Transverse colon (tissue), 4 donors: ENCODE measurements around the gene ASXL2. TPM values are rescaled to one million over a fixed set of nuclear protein-coding genes. Genes with fewer than 3 reads are reported as not detected.
"Not testable (repeated sequence)": the region's sequence is repeated elsewhere in the genome, so short reads cannot be mapped to it uniquely, and the experiment has no call there.

ENCODE experiments used
- DNase-seq: peaks from one replicate; pipeline ENCODE4 v3.0.0-alpha.2; 2019
- H3K27ac ChIP-seq, 4 donors: fragments of 200-600 bp; sonication (generic); 2 replicates each; pipeline ENCODE4 v1.5.1; 2016 to 2018; ENCODE audit warnings: inconsistent platforms in 4 of 4
- H3K27me3 ChIP-seq: fragments of 200-600 bp; sonication (generic); 2 replicates; pipeline ENCODE4 v1.5.1; 2017; ENCODE audit warnings: inconsistent platforms
- H3K36me3 ChIP-seq, 4 donors: fragments of 200-600 bp; sonication (generic); 2 replicates each; pipeline ENCODE4 v1.5.1; 2017 to 2019; ENCODE audit warnings: inconsistent platforms in 4 of 4
- H3K4me1 ChIP-seq, 4 donors: fragments of 200-600 bp; sonication (generic); 2 replicates each; pipeline ENCODE4 v1.5.1; 2017 to 2020; ENCODE audit warnings: inconsistent platforms in 4 of 4
- H3K4me3 ChIP-seq, 4 donors: fragments of 200-600 bp; sonication (generic); 1 replicate in 1 of 4; 2 replicates in 3 of 4; pipeline versions ENCODE4 v1.5.1 to v1.6.1; 2017 to 2019; ENCODE audit warnings: inconsistent platforms in 4 of 4
- H3K9me3 ChIP-seq, 2 donors: fragments of 200-600 bp; sonication (generic); 2 replicates each; pipeline ENCODE4 v1.5.1; 2017 to 2019; ENCODE audit warnings: inconsistent platforms in 2 of 2
- CTCF ChIP-seq, 5 experiments: fragments of 200-600 bp in 3 of 5; fragments of 450-650 bp in 2 of 5; sonication (generic) in 3 of 5; IDR thresholded peaks; 1 replicate in 2 of 5; 2 replicates in 3 of 5; pipeline ENCODE4 v1.5.1; 2016 to 2017; ENCODE audit warnings: antibody characterized with exemption in 5 of 5, inconsistent platforms in 3 of 5, mild to moderate bottlenecking in 2 of 5, moderate library complexity in 1 of 5
- EP300 ChIP-seq: sonication (generic); formaldehyde crosslinking; IDR thresholded peaks from one replicate; pipeline ENCODE4 v1.6.1; 2017; ENCODE audit warnings: antibody characterized with exemption, low read depth
- POLR2A ChIP-seq: fragments of 450-650 bp; IDR thresholded peaks from one replicate; pipeline ENCODE4 v1.6.1; 2016; ENCODE audit warnings: antibody characterized with exemption, mild to moderate bottlenecking, moderate library complexity
- POLR2AphosphoS5 ChIP-seq, 3 donors: sonication (generic); formaldehyde crosslinking; IDR thresholded peaks; one replicate each; pipeline ENCODE4 v1.6.1; 2016; ENCODE audit warnings: antibody characterized with exemption in 3 of 3
- WGBS, 2 donors: methylation state at CpG; one replicate each; pipeline ENCODE4 v1.1.5; 2018; ENCODE audit warnings: low coverage in 1 of 2; 5-methylcytosine and 5-hydroxymethylcytosine counted together
- in situ Hi-C, 4 donors: fragments of 200-750 bp; cut with MboI; loops; one replicate each; pipeline versions ENCODE4 v1.15.0 to v1.15.1; 2017; ENCODE audit warnings: low sequenced_read_pairs in 3 of 4, low pct_ligation_motif_present in 1 of 4, low pct_unique_long_range_greater_than_20kb in 1 of 4
- intact Hi-C: fragments of 100-400 bp; cut with DNase I; formaldehyde crosslinking; loops from one replicate; pipeline ENCODE4 v1.15.1; 2023; ENCODE audit warnings: low total_unique reads
- total RNA-seq, 4 donors: library from RNA; depleted of rRNA; stranded (reverse); fragments of >200 nt; gene quantifications; one replicate each; pipeline ENCODE4 v1.1.0, GENCODE V29; 2016

ASXL2 gene
- total RNA-seq, 4 donors from 2014 or later = 17.3 to 36.6 (median 23.3) TPM

- no peaks in the 10 kb centered on the region for H3K27me3 ChIP-seq
- TF ChIP-seq EP300 = no peak
- TF ChIP-seq POLR2AphosphoS5 (IDR thresholded peaks at IDR 0.05) = no peak
- TF ChIP-seq POLR2A = no peak
- no peak for TF ChIP-seq CTCF (IDR thresholded peaks at IDR 0.05)
- no peak overlapping the region for H3K27ac ChIP-seq
- intact Hi-C loops (loop anchor here (5.0 kb wide), 1 partner anchor 1123 kb away; no protein-coding TSS in a partner anchor), in situ Hi-C loops (no loop called here)
- H3K9me3 ChIP-seq = no peaks in the 10 kb centered on the region
- no peak overlapping the region for H3K4me3 ChIP-seq
- H3K36me3 ChIP-seq = no peaks in the 10 kb centered on the region
- WGBS, 2 donors = 74 to 82% methylated on average over 4 to 11 of the region's 11 CpGs
- H3K4me1 ChIP-seq = no peaks in the 10 kb centered on the region
- no peak for DNase-seq
Observed at GRCh38 chr2:25899404-25899970, 21.2 kb upstream of the ASXL2 start.

- Histone ChIP-seq H3K27ac (no peak overlapping the region), H3K9me3 (no peaks in the 10 kb centered on the region), H3K27me3 (no peaks in the 10 kb centered on the region), H3K4me1 (no peaks in the 10 kb centered on the region), H3K4me3 (no peak overlapping the region), H3K36me3 (no peaks in the 10 kb centered on the region)
- 75 to 81% methylated on average over 4 of the region's 4 CpGs for WGBS, 2 donors
- no peak for TF ChIP-seq POLR2AphosphoS5 (IDR thresholded peaks at IDR 0.05)
- TF ChIP-seq EP300 = no peak
- TF ChIP-seq CTCF (IDR thresholded peaks at IDR 0.05) = no peak
- no peak for TF ChIP-seq POLR2A
- no peak for DNase-seq
- in situ Hi-C loops (no loop called here), intact Hi-C loops (loop anchor here (5.0 kb wide), 1 partner anchor 1125 kb away; no protein-coding TSS in a partner anchor)
Observed at GRCh38 chr2:25897506-25897905, 19.2 kb upstream of the ASXL2 start.

- in situ Hi-C loops, DNase-seq, H3K36me3 ChIP-seq, H3K27ac ChIP-seq, H3K9me3 ChIP-seq, H3K4me1 ChIP-seq, H3K27me3 ChIP-seq, H3K4me3 ChIP-seq: not testable (repeated sequence)
- 58 to 84% methylated on average over 6 to 9 of the region's 9 CpGs for WGBS, 2 donors
- intact Hi-C loops = loop anchor here (5.0 kb wide), 1 partner anchor 1126 kb away; no protein-coding TSS in a partner anchor
Observed at GRCh38 chr2:25896308-25896707, 18.0 kb upstream of the ASXL2 start.

GRCh38 chr2:25895610-25896009, 17.3 kb upstream of the ASXL2 start:
- Histone ChIP-seq H3K27me3 (no peaks in the 10 kb centered on the region), H3K4me1 (no peaks in the 10 kb centered on the region), H3K9me3 (no peaks in the 10 kb centered on the region), H3K27ac (no peak overlapping the region), H3K36me3 (no peaks in the 10 kb centered on the region), H3K4me3 (no peak overlapping the region)
- intact Hi-C loops = loop anchor here (5.0 kb wide), 1 partner anchor 1127 kb away; no protein-coding TSS in a partner anchor
- no peak for DNase-seq
- TF ChIP-seq EP300 = no peak
- no peak for TF ChIP-seq CTCF (IDR thresholded peaks at IDR 0.05)
- no peak for TF ChIP-seq POLR2AphosphoS5 (IDR thresholded peaks at IDR 0.05)
- TF ChIP-seq POLR2A = no peak
- in situ Hi-C loops = no loop called here

GRCh38 chr2:25895018-25895417, 16.7 kb upstream of the ASXL2 start:
- TF ChIP-seq POLR2A = no peak
- no peak for TF ChIP-seq EP300
- no peak for TF ChIP-seq POLR2AphosphoS5 (IDR thresholded peaks at IDR 0.05)
- no peak for TF ChIP-seq CTCF (IDR thresholded peaks at IDR 0.05)
- Histone ChIP-seq H3K27ac (no peak overlapping the region), H3K27me3 (no peaks in the 10 kb centered on the region), H3K9me3 (no peaks in the 10 kb centered on the region), H3K36me3 (no peaks in the 10 kb centered on the region), H3K4me1 (no peaks in the 10 kb centered on the region), H3K4me3 (no peak overlapping the region)
- no peak for DNase-seq
- intact Hi-C loops (loop anchor here (5.0 kb wide), 1 partner anchor 1127 kb away; no protein-coding TSS in a partner anchor), in situ Hi-C loops (no loop called here)
- whole genome bisulfite sequencing, 2 donors = 84% methylated on average over 6 to 7 of the region's 7 CpGs
